H1 (cell line): Measurements from ENCODE around the gene TIMM8B. TPM values are rescaled to one million over a fixed set of nuclear protein-coding genes. Genes with fewer than 3 reads are reported as not detected.

Experiments
- ATF3 ChIP-seq: IDR thresholded peaks from 2 replicates; pipeline ENCODE4 v1.6.1; 2011; ENCODE audit warnings: low read depth, mild to moderate bottlenecking, low read length; ENCODE audit not compliant: insufficient read depth
- KDM1A ChIP-seq: fragments of 200-600, 300-600 bp; sonication (generic); IDR thresholded peaks from 2 replicates; pipeline ENCODE4 v1.7.1; 2016; ENCODE audit warnings: mild to moderate bottlenecking, low read length, borderline replicate concordance
- RFX5 ChIP-seq: IDR thresholded peaks from 2 replicates; pipeline ENCODE4 v1.6.1; 2011; ENCODE audit warnings: low read depth, low read length, improper control_type of control experiment, borderline replicate concordance
- SP1 ChIP-seq: IDR thresholded peaks from 2 replicates; pipeline ENCODE4 v1.6.1; 2011; ENCODE audit warnings: low read depth, low read length
- polyA plus RNA-seq, 7 experiments: library from polyadenylated mRNA; depleted of rRNA in 3 of 7; stranded (reverse) in 5 of 7; unstranded in 2 of 7; fragments of >200 nt in 5 of 7; fragments of 200-250 nt in 2 of 7; gene quantifications; 1 replicate in 5 of 7; 2 replicates in 1 of 7; 4 replicates in 1 of 7; pipeline versions ENCODE4 v1.2.1 to v1.2.3, GENCODE V29; 2011 to 2013; ENCODE audit warnings: missing spikeins in 2 of 7, mixed read lengths in 2 of 7
- total RNA-seq: library from RNA; stranded (reverse); fragmentation: NEBNext Ultra II Directional; extraction: Animal tissue kit (Norgen Biotek cat#: 25700); gene quantifications from 2 replicates; pipeline ENCODE4 v1.2.1, GENCODE V29; 2021

Gene TIMM8B
- total and polyA plus RNA-seq, 2 of the 8 experiments (the other 6 are each of a cell fraction or from before 2014, with no cell fraction given), result 93.7 to 143 TPM

- TF ChIP-seq ATF3 (no peak), SP1 (no peak), KDM1A (no peak), RFX5 (no peak)
Measured at GRCh38 chr11:112097734-112098528, 11.4 kb upstream of the TIMM8B start (continued).
